ENCODE results near the gene LEF1. TPM values are rescaled to one million over a fixed set of nuclear protein-coding genes. Genes with fewer than 3 reads are reported as not detected.

Gene LEF1
- total and polyA plus RNA-seq, 2 experiments from 2014 or later: 0.50 to 0.73 TPM

DNA sequence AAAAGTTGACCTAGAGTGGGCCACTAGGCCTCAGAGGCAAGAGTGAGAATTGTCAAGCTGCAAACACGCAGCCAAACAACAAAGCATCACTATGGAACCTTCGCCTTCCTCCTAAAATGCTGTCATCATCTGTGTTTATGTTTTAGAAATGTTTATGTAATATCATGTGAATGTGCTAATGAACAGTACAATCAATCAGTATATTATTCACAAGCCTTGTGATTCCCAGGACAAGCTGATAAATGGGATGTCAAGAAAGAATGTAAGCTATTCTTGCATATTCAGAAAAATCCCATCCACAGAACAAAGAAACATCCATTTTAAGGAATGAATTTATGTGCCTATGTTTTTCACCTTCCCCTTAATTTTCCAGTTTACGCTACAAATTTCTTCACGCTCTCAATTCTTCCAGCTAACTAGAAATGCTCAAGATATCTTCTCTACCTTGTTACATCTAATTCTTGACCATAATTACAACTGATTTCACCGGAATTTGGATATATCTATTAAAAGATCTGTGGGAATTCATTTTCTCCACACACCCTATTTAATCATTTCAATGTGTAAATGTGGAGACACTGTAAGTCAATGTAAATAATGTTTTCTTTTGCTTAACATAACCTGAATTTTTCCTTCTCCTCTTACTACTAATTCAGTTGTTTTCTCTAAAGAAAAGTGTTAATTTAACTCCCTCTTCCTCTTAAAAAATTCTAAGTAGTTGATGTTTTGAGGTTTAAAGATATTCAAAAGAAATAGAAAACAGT is 65.5 kb downstream of the LEF1 start:
- Mint-ChIP-seq H3K4me1 (peaks cover 4% of the 10 kb centered on the region; the same call in 2 of the 3 replicates), H3K4me3 (no peak overlapping the region), H3K27me3 (ENCODE audit: insufficient read depth, low read depth, poor library complexity) (peaks cover 7% of the 10 kb centered on the region), H3K9me3 (no peaks in the 10 kb centered on the region), H3K36me3 (ENCODE audit: low read depth) (no peaks in the 10 kb centered on the region), H3K27ac (no peak overlapping the region)
- no peak overlapping the region for H2AFZ ChIP-seq
- no peaks in the 10 kb centered on the region for H3K79me2 ChIP-seq (replicated peaks; ENCODE audit: insufficient read depth)
- no peak overlapping the region for H3K27ac ChIP-seq (ENCODE audit: low read depth)
- no peaks in the 10 kb centered on the region for H4K20me1 ChIP-seq (replicated peaks; ENCODE audit: insufficient read depth)
- TF ChIP-seq, protein P1, sequence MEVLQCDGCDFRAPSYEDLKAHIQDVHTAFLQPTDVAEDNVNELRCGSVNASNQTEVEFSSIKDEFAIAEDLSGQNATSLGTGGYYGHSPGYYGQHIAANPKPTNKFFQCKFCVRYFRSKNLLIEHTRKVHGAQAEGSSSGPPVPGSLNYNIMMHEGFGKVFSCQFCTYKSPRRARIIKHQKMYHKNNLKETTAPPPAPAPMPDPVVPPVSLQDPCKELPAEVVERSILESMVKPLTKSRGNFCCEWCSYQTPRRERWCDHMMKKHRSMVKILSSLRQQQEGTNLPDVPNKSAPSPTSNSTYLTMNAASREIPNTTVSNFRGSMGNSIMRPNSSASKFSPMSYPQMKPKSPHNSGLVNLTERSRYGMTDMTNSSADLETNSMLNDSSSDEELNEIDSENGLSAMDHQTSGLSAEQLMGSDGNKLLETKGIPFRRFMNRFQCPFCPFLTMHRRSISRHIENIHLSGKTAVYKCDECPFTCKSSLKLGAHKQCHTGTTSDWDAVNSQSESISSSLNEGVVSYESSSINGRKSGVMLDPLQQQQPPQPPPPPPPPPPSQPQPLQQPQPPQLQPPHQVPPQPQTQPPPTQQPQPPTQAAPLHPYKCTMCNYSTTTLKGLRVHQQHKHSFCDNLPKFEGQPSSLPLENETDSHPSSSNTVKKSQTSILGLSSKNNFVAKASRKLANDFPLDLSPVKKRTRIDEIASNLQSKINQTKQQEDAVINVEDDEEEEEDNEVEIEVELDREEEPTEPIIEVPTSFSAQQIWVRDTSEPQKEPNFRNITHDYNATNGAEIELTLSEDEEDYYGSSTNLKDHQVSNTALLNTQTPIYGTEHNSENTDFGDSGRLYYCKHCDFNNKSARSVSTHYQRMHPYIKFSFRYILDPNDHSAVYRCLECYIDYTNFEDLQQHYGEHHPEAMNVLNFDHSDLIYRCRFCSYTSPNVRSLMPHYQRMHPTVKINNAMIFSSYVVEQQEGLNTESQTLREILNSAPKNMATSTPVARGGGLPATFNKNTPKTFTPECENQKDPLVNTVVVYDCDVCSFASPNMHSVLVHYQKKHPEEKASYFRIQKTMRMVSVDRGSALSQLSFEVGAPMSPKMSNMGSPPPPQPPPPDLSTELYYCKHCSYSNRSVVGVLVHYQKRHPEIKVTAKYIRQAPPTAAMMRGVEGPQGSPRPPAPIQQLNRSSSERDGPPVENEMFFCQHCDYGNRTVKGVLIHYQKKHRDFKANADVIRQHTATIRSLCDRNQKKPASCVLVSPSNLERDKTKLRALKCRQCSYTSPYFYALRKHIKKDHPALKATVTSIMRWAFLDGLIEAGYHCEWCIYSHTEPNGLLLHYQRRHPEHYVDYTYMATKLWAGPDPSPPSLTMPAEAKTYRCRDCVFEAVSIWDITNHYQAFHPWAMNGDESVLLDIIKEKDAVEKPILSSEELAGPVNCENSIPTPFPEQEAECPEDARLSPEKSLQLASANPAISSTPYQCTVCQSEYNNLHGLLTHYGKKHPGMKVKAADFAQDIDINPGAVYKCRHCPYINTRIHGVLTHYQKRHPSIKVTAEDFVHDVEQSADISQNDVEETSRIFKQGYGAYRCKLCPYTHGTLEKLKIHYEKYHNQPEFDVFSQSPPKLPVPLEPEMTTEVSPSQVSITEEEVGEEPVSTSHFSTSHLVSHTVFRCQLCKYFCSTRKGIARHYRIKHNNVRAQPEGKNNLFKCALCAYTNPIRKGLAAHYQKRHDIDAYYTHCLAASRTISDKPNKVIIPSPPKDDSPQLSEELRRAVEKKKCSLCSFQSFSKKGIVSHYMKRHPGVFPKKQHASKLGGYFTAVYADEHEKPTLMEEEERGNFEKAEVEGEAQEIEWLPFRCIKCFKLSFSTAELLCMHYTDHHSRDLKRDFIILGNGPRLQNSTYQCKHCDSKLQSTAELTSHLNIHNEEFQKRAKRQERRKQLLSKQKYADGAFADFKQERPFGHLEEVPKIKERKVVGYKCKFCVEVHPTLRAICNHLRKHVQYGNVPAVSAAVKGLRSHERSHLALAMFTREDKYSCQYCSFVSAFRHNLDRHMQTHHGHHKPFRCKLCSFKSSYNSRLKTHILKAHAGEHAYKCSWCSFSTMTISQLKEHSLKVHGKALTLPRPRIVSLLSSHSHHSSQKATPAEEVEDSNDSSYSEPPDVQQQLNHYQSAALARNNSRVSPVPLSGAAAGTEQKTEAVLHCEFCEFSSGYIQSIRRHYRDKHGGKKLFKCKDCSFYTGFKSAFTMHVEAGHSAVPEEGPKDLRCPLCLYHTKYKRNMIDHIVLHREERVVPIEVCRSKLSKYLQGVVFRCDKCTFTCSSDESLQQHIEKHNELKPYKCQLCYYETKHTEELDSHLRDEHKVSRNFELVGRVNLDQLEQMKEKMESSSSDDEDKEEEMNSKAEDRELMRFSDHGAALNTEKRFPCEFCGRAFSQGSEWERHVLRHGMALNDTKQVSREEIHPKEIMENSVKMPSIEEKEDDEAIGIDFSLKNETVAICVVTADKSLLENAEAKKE (CRISPR knock-in tag; IDR thresholded peaks at IDR 0.05): no peak
- TF ChIP-seq POLR2AphosphoS5 (IDR thresholded peaks at IDR 0.05; ENCODE audit: low read depth) (no peak), ZNF331 (CRISPR knock-in tag; IDR thresholded peaks at IDR 0.05; ENCODE audit: low read depth) (no peak), CREB1 (CRISPR knock-in tag; IDR thresholded peaks at IDR 0.05; ENCODE audit: low read depth) (no peak), NANOG (IDR thresholded peaks at IDR 0.05; ENCODE audit: borderline replicate concordance) (no peak)
- TF ChIP-seq, protein P2, sequence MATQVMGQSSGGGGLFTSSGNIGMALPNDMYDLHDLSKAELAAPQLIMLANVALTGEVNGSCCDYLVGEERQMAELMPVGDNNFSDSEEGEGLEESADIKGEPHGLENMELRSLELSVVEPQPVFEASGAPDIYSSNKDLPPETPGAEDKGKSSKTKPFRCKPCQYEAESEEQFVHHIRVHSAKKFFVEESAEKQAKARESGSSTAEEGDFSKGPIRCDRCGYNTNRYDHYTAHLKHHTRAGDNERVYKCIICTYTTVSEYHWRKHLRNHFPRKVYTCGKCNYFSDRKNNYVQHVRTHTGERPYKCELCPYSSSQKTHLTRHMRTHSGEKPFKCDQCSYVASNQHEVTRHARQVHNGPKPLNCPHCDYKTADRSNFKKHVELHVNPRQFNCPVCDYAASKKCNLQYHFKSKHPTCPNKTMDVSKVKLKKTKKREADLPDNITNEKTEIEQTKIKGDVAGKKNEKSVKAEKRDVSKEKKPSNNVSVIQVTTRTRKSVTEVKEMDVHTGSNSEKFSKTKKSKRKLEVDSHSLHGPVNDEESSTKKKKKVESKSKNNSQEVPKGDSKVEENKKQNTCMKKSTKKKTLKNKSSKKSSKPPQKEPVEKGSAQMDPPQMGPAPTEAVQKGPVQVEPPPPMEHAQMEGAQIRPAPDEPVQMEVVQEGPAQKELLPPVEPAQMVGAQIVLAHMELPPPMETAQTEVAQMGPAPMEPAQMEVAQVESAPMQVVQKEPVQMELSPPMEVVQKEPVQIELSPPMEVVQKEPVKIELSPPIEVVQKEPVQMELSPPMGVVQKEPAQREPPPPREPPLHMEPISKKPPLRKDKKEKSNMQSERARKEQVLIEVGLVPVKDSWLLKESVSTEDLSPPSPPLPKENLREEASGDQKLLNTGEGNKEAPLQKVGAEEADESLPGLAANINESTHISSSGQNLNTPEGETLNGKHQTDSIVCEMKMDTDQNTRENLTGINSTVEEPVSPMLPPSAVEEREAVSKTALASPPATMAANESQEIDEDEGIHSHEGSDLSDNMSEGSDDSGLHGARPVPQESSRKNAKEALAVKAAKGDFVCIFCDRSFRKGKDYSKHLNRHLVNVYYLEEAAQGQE (IDR thresholded peaks at IDR 0.05; ENCODE audit: unreplicated experiment): no peak
- TF ChIP-seq, protein P3, sequence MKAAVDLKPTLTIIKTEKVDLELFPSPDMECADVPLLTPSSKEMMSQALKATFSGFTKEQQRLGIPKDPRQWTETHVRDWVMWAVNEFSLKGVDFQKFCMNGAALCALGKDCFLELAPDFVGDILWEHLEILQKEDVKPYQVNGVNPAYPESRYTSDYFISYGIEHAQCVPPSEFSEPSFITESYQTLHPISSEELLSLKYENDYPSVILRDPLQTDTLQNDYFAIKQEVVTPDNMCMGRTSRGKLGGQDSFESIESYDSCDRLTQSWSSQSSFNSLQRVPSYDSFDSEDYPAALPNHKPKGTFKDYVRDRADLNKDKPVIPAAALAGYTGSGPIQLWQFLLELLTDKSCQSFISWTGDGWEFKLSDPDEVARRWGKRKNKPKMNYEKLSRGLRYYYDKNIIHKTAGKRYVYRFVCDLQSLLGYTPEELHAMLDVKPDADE (IDR thresholded peaks at IDR 0.05): no peak
- no peaks in the 10 kb centered on the region for H3F3A ChIP-seq (replicated peaks; ENCODE audit: low read depth)
- no peak for ATAC-seq
- DNase-seq (ENCODE audit: low spot score): no peak
- no peak overlapping the region for H3K4me3 ChIP-seq
- no peaks in the 10 kb centered on the region; the same call in 1 of the 2 replicates for H3K27me3 ChIP-seq (ENCODE audit: insufficient read depth)
- H3K4me1 ChIP-seq (ENCODE audit: insufficient read depth): no peaks in the 10 kb centered on the region
- no peaks in the 10 kb centered on the region for H3K36me3 ChIP-seq (ENCODE audit: insufficient read depth)
- H3K4me2 ChIP-seq: no peak overlapping the region
- H3K9me2 ChIP-seq (ENCODE audit: insufficient read depth): 0 out of 2 replicates have a peak, but pooled peaks cover 3% of the 10 kb centered on the region

Data from GM23338 (cell line).